Stimulated activated naive CD8-positive, alpha-beta T cell treated with anti-CD3 and anti-CD28 coated beads, Interleukin-15, Interleukin-2, amounts not matched to agents 100 ng/mL and 50 ng/mL, for 24 hours (primary cell): ENCODE measurements around the gene NACA2.
"Not testable (repeated sequence)": the region's sequence is repeated elsewhere in the genome, so short reads cannot be mapped to it uniquely, and the experiment has no call there.

ENCODE experiments used
- H3K27ac Mint-ChIP-seq: one replicate; pipeline ENCODE4 v1.8.0; 2021; ENCODE audit warnings: mild to moderate bottlenecking, mixed read lengths
- H3K27me3 Mint-ChIP-seq: one replicate; pipeline ENCODE4 v1.8.0; 2021; ENCODE audit warnings: mixed read lengths
- H3K36me3 Mint-ChIP-seq: one replicate; pipeline ENCODE4 v1.8.0; 2021; ENCODE audit warnings: low read depth, mixed read lengths
- H3K4me1 Mint-ChIP-seq: one replicate; pipeline ENCODE4 v1.8.0; 2021; ENCODE audit warnings: low read depth, mixed read lengths
- H3K4me3 Mint-ChIP-seq: one replicate; pipeline ENCODE4 v1.8.0; 2021; ENCODE audit warnings: mild to moderate bottlenecking, mixed read lengths
- H3K9me3 Mint-ChIP-seq: one replicate; pipeline ENCODE4 v1.8.0; 2021; ENCODE audit warnings: mixed read lengths

Gene NACA2

GRCh38 chr17:61575352-61575975 is 15.6 kb downstream of the NACA2 start:
- H3K4me3 Mint-ChIP-seq: no peak overlapping the region
- peaks cover 4% of the 10 kb centered on the region for H3K9me3 Mint-ChIP-seq
- peaks cover 31% of the 10 kb centered on the region for H3K27me3 Mint-ChIP-seq
- H3K4me1 Mint-ChIP-seq: no peaks in the 10 kb centered on the region
- no peak overlapping the region for H3K27ac Mint-ChIP-seq
- no peaks in the 10 kb centered on the region for H3K36me3 Mint-ChIP-seq

GRCh38 chr17:61574542-61575351 is 16.3 kb downstream of the NACA2 start:
- H3K27me3 Mint-ChIP-seq: peaks cover 28% of the 10 kb centered on the region
- no peak overlapping the region for H3K4me3 Mint-ChIP-seq
- H3K36me3 Mint-ChIP-seq: no peaks in the 10 kb centered on the region
- H3K4me1 Mint-ChIP-seq: no peaks in the 10 kb centered on the region
- peaks cover 4% of the 10 kb centered on the region for H3K9me3 Mint-ChIP-seq
- H3K27ac Mint-ChIP-seq: no peak overlapping the region

- not testable (repeated sequence) for H3K4me3 Mint-ChIP-seq, H3K36me3 Mint-ChIP-seq, H3K9me3 Mint-ChIP-seq, H3K27ac Mint-ChIP-seq, H3K4me1 Mint-ChIP-seq
- H3K27me3 Mint-ChIP-seq: peaks cover 13% of the 10 kb centered on the region
Observed at GRCh38 chr17:61572547-61572946, 18.5 kb downstream of the NACA2 start.

- peaks cover 4% of the 10 kb centered on the region for H3K9me3 Mint-ChIP-seq
- H3K27ac Mint-ChIP-seq: no peak overlapping the region
- H3K4me3 Mint-ChIP-seq: no peak overlapping the region
Observed at GRCh38 chr17:61571624-61572023, 19.4 kb downstream of the NACA2 start.

GRCh38 chr17:61570118-61570517 is 20.9 kb downstream of the NACA2 start:
- no peak overlapping the region for H3K27ac Mint-ChIP-seq
- H3K4me1 Mint-ChIP-seq: no peaks in the 10 kb centered on the region
- H3K9me3 Mint-ChIP-seq: peaks cover 4% of the 10 kb centered on the region
- H3K4me3 Mint-ChIP-seq: no peak overlapping the region
- H3K27me3 Mint-ChIP-seq: peaks cover 4% of the 10 kb centered on the region
- H3K36me3 Mint-ChIP-seq: no peaks in the 10 kb centered on the region

More at GRCh38 chr17:61571624-61572023, 19.4 kb downstream of the NACA2 start:
- H3K36me3 Mint-ChIP-seq: no peaks in the 10 kb centered on the region
- no peaks in the 10 kb centered on the region for H3K4me1 Mint-ChIP-seq
- peaks cover 13% of the 10 kb centered on the region for H3K27me3 Mint-ChIP-seq

- H3K4me1 Mint-ChIP-seq, H3K27ac Mint-ChIP-seq, H3K9me3 Mint-ChIP-seq, H3K4me3 Mint-ChIP-seq, H3K27me3 Mint-ChIP-seq, H3K36me3 Mint-ChIP-seq: not testable (repeated sequence)
Observed at GRCh38 chr17:61569525-61569924, 21.5 kb downstream of the NACA2 start.

GRCh38 chr17:61568219-61569072 is 22.6 kb downstream of the NACA2 start:
- H3K27me3 Mint-ChIP-seq: peaks cover 4% of the 10 kb centered on the region
- H3K9me3 Mint-ChIP-seq: peaks cover 4% of the 10 kb centered on the region
- no peak overlapping the region for H3K27ac Mint-ChIP-seq
- H3K36me3 Mint-ChIP-seq: no peaks in the 10 kb centered on the region
- H3K4me3 Mint-ChIP-seq: no peak overlapping the region
- no peaks in the 10 kb centered on the region for H3K4me1 Mint-ChIP-seq

- Mint-ChIP-seq H3K36me3 (no peaks in the 10 kb centered on the region), H3K9me3 (peaks cover 4% of the 10 kb centered on the region), H3K4me1 (no peaks in the 10 kb centered on the region), H3K27ac (no peak overlapping the region), H3K4me3 (no peak overlapping the region), H3K27me3 (peaks cover 4% of the 10 kb centered on the region)
Observed at GRCh38 chr17:61567045-61567802, 23.8 kb downstream of the NACA2 start.

- H3K27ac Mint-ChIP-seq, H3K9me3 Mint-ChIP-seq, H3K36me3 Mint-ChIP-seq, H3K27me3 Mint-ChIP-seq, H3K4me1 Mint-ChIP-seq, H3K4me3 Mint-ChIP-seq: not testable (repeated sequence)
Observed at GRCh38 chr17:61566448-61566847, 24.6 kb downstream of the NACA2 start.

- H3K4me1 Mint-ChIP-seq, H3K4me3 Mint-ChIP-seq, H3K9me3 Mint-ChIP-seq, H3K36me3 Mint-ChIP-seq, H3K27me3 Mint-ChIP-seq, H3K27ac Mint-ChIP-seq: not testable (repeated sequence)
Observed at GRCh38 chr17:61565850-61566249, 25.2 kb downstream of the NACA2 start.

GRCh38 chr17:61565213-61565612 is 25.8 kb downstream of the NACA2 start:
- H3K4me3 Mint-ChIP-seq: no peak overlapping the region
- H3K4me1 Mint-ChIP-seq: no peaks in the 10 kb centered on the region
- H3K9me3 Mint-ChIP-seq: no peaks in the 10 kb centered on the region
- H3K36me3 Mint-ChIP-seq: no peaks in the 10 kb centered on the region
- peaks cover 2% of the 10 kb centered on the region for H3K27me3 Mint-ChIP-seq
- H3K27ac Mint-ChIP-seq: no peak overlapping the region

- Mint-ChIP-seq H3K36me3 (no peaks in the 10 kb centered on the region), H3K9me3 (no peaks in the 10 kb centered on the region), H3K4me1 (no peaks in the 10 kb centered on the region), H3K27ac (no peak overlapping the region), H3K4me3 (no peak overlapping the region), H3K27me3 (peaks cover 15% of the 10 kb centered on the region)
Observed at GRCh38 chr17:61562287-61562686, 28.7 kb downstream of the NACA2 start.

- peaks cover 15% of the 10 kb centered on the region for H3K27me3 Mint-ChIP-seq
- H3K27ac Mint-ChIP-seq: no peak overlapping the region
- H3K4me1 Mint-ChIP-seq: no peaks in the 10 kb centered on the region
- no peak overlapping the region for H3K4me3 Mint-ChIP-seq
- H3K36me3 Mint-ChIP-seq: no peaks in the 10 kb centered on the region
- no peaks in the 10 kb centered on the region for H3K9me3 Mint-ChIP-seq
Observed at GRCh38 chr17:61561354-61561753, 29.7 kb downstream of the NACA2 start.

GRCh38 chr17:61560071-61560470 is 30.9 kb downstream of the NACA2 start:
- Mint-ChIP-seq H3K27ac (no peak overlapping the region), H3K27me3 (peaks cover 17% of the 10 kb centered on the region), H3K36me3 (no peaks in the 10 kb centered on the region), H3K4me3 (no peak overlapping the region), H3K9me3 (no peaks in the 10 kb centered on the region), H3K4me1 (no peaks in the 10 kb centered on the region)
